Natural killer cell (primary cell): ENCODE data around the gene ANKRD22. TPM values are rescaled to one million over a fixed set of nuclear protein-coding genes. Genes with fewer than 3 reads are reported as not detected.

Experiments used
- ATAC-seq, 3 donors: fragments of 150-1000 bp in 2 of 3; fragments of 200-7000 bp in 1 of 3; cut with Tn5 transposase; 1 replicate in 1 of 3; 2 replicates in 2 of 3; pipeline ENCODE4 v1.10.0; 2021; ENCODE audit warnings: mild to moderate bottlenecking in 2 of 3, moderate library complexity in 2 of 3
- DNase-seq, 2 donors: peaks; one replicate each; pipeline versions ENCODE4 v3.0.0 to v3.0.0-alpha.2; 2013 to 2021; ENCODE audit warnings: mixed read lengths in 1 of 2
- H3K27ac ChIP-seq: one replicate; pipeline ENCODE4 v1.5.1; 2013; ENCODE audit warnings: mild to moderate bottlenecking, low read length
- H3K27me3 ChIP-seq: one replicate; pipeline ENCODE4 v1.6.1; 2013; ENCODE audit warnings: low read length; ENCODE audit not compliant: control insufficient read depth, insufficient read depth
- H3K36me3 ChIP-seq: one replicate; pipeline ENCODE4 v1.6.1; 2013; ENCODE audit warnings: low read length; ENCODE audit not compliant: control insufficient read depth, insufficient read depth
- H3K4me1 ChIP-seq: one replicate; pipeline ENCODE4 v1.6.1; 2013; ENCODE audit warnings: low read length; ENCODE audit not compliant: control insufficient read depth, insufficient read depth
- H3K4me3 ChIP-seq: one replicate; pipeline ENCODE4 v1.5.1; 2013; ENCODE audit warnings: low read length
- H3K9me3 ChIP-seq: one replicate; pipeline ENCODE4 v1.6.1; 2013; ENCODE audit warnings: low read length; ENCODE audit not compliant: control insufficient read depth, insufficient read depth
- H3K27ac Mint-ChIP-seq, 2 donors: one replicate each; pipeline ENCODE4 v1.8.0; 2022; ENCODE audit warnings: mild to moderate bottlenecking in 2 of 2, mixed read lengths in 2 of 2, moderate library complexity in 1 of 2
- H3K27me3 Mint-ChIP-seq, 2 donors: one replicate each; pipeline ENCODE4 v1.8.0; 2022; ENCODE audit warnings: low read depth in 2 of 2, mixed read lengths in 2 of 2
- H3K36me3 Mint-ChIP-seq: one replicate; pipeline ENCODE4 v1.8.0; 2022; ENCODE audit warnings: mixed read lengths
- H3K4me1 Mint-ChIP-seq, 2 donors: one replicate each; pipeline ENCODE4 v1.8.0; 2022; ENCODE audit warnings: mixed read lengths in 2 of 2
- H3K4me3 Mint-ChIP-seq: one replicate; pipeline ENCODE4 v1.8.0; 2022; ENCODE audit warnings: mild to moderate bottlenecking, moderate library complexity, mixed read lengths
- H3K9me3 Mint-ChIP-seq, 2 donors: one replicate each; pipeline ENCODE4 v1.8.0; 2022; ENCODE audit warnings: mixed read lengths in 2 of 2
- CTCF ChIP-seq: fragments of 200-600 bp; IDR thresholded peaks from one replicate; pipeline ENCODE4 v1.8.0; 2022; ENCODE audit warnings: antibody characterized with exemption
- WGBS: methylation state at CpG from one replicate; pipeline ENCODE4 v1.1.7; 2013; ENCODE audit warnings: missing lambda C conversion rate; ENCODE audit not compliant: insufficient coverage; 5-methylcytosine and 5-hydroxymethylcytosine counted together
- intact Hi-C: fragments of 100-400 bp; cut with micrococcal nuclease; formaldehyde crosslinking; loops from one replicate; pipeline ENCODE4 v1.14.2; 2022
- total RNA-seq, 4 donors: library from RNA; stranded (reverse); fragments of 120-200 nt in 1 of 4; gene quantifications; one replicate each; pipeline versions ENCODE4 v1.2.3 to v1.2.4, GENCODE V29; 2013 to 2022

ANKRD22 gene
- total RNA-seq, 3 donors from 2014 or later (not counting 1 experiment from before 2014, with no cell fraction given), result not detected

GRCh38 chr10:88810196-88810961 lies 41.3 kb downstream of the ANKRD22 start:
- H3K4me3 Mint-ChIP-seq, result no peak overlapping the region
- Histone ChIP-seq H3K4me3 (no peak overlapping the region), H3K27me3 (no peaks in the 10 kb centered on the region), H3K36me3 (no peaks in the 10 kb centered on the region), H3K4me1 (peaks cover 3% of the 10 kb centered on the region), H3K27ac (no peak overlapping the region), H3K9me3 (no peaks in the 10 kb centered on the region)
- DNase-seq (peak in 1 of 2 donors; percentile 75), ATAC-seq (peak; percentile 78 to 89 (median 88))
- no peaks in the 10 kb centered on the region for H3K27me3 Mint-ChIP-seq
- peak; percentile 65 for TF ChIP-seq CTCF
- 52% methylated on average over 5 of the region's 5 CpGs for WGBS
- no peaks in the 10 kb centered on the region for H3K9me3 Mint-ChIP-seq
- no peaks in the 10 kb centered on the region for H3K36me3 Mint-ChIP-seq
- peak overlapping the region in 1 of 2 donors; percentile 1 for H3K27ac Mint-ChIP-seq
- intact Hi-C loops, result loop anchor here (5.0 kb wide), 1 partner anchor 123 kb away; no protein-coding TSS in a partner anchor
- H3K4me1 Mint-ChIP-seq, result peaks cover 9 to 10% of the 10 kb centered on the region in 2 donors

DNA sequence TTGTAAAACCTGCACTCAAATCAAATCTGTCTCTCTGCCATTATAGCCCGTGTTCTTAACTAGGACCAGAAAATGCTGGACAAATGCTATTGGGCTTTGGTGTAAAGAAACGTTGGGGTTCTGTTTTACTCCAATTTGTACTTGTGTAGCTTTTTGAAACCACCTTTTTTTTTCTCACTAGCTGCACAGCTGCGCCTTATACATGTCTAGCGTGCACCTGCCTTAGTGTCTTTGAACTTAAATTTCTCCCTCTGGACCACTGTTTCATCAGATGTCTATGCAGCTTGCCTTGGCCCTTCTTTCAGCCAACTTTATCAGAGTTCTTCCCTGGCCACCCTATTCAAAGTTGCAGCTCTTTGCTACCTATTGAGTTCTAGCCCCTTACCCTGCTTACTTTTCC lies 42.0 kb downstream of the ANKRD22 start:
- H3K4me3 Mint-ChIP-seq, result no peak overlapping the region
- Histone ChIP-seq H3K4me3 (no peak overlapping the region), H3K27ac (no peak overlapping the region), H3K27me3 (no peaks in the 10 kb centered on the region), H3K9me3 (no peaks in the 10 kb centered on the region), H3K4me1 (peaks cover 3% of the 10 kb centered on the region), H3K36me3 (no peaks in the 10 kb centered on the region)
- H3K36me3 Mint-ChIP-seq, result no peaks in the 10 kb centered on the region
- intact Hi-C loops, result loop anchor here (5.0 kb wide), 1 partner anchor 122 kb away; no protein-coding TSS in a partner anchor
- peak overlapping the region in 1 of 2 donors; percentile 1 for H3K27ac Mint-ChIP-seq
- no peak for ATAC-seq
- no peak for TF ChIP-seq CTCF
- H3K4me1 Mint-ChIP-seq, result peaks cover 9 to 10% of the 10 kb centered on the region in 2 donors
- no peaks in the 10 kb centered on the region for H3K27me3 Mint-ChIP-seq
- no peaks in the 10 kb centered on the region for H3K9me3 Mint-ChIP-seq
- no peak for DNase-seq
- 83% methylated on average over 4 of the region's 4 CpGs for WGBS

DNA sequence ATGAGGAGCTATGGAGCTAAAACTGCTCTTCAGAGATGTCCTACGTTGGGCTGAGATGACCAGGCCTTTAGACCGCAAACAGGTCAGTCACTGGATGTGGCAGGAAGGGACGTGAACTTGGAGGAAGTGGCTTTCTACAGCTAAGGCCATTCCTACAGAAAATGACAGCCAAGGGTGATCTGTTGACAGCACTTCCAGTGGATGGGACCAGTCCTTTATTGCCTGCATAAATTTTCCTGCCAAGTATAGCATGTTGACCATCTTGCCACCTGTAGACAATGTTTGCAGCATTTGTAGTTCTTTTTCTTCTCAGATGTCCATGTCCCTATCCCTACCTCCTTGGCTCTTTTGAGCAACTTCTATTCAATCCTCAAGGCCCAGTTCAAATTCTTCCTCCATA lies 45.7 kb downstream of the ANKRD22 start:
- H3K4me3 Mint-ChIP-seq, result no peak overlapping the region
- Histone ChIP-seq H3K27me3 (no peaks in the 10 kb centered on the region), H3K36me3 (no peaks in the 10 kb centered on the region), H3K9me3 (no peaks in the 10 kb centered on the region), H3K4me3 (no peak overlapping the region), H3K4me1 (peaks cover 3% of the 10 kb centered on the region), H3K27ac (no peak overlapping the region)
- no peaks in the 10 kb centered on the region for H3K27me3 Mint-ChIP-seq
- intact Hi-C loops, result no loop called here
- 64% methylated on average over 3 of the region's 3 CpGs for WGBS
- peaks cover 9 to 10% of the 10 kb centered on the region in 2 donors for H3K4me1 Mint-ChIP-seq
- DNase-seq (no peak), ATAC-seq (no peak)
- H3K36me3 Mint-ChIP-seq, result no peaks in the 10 kb centered on the region
- no peak for TF ChIP-seq CTCF
- H3K27ac Mint-ChIP-seq, result no peak overlapping the region
- no peaks in the 10 kb centered on the region for H3K9me3 Mint-ChIP-seq
